GM23338 (cell line): ENCODE results near the gene MRFAP1. TPM values are rescaled to one million over a fixed set of nuclear protein-coding genes. Genes with fewer than 3 reads are reported as not detected.

Experiments used
- ATAC-seq: fragments of 200-7000 bp; cut with Tn5 transposase; 3 replicates; pipeline ENCODE4 v1.9.1; 2020
- DNase-seq: peaks from one replicate; pipeline ENCODE4 v3.0.0-alpha.2; 2015; ENCODE audit warnings: low spot score
- H2AFZ ChIP-seq: fragments of 200-600 bp; sonication (generic); 2 replicates; pipeline ENCODE4 v1.8.0; 2016; ENCODE audit warnings: antibody characterized with exemption, mild to moderate bottlenecking, moderate library complexity
- H3F3A ChIP-seq: fragments of 200-600 bp; sonication (generic); replicated peaks from 2 replicates; pipeline ENCODE4 v1.8.0; 2017; ENCODE audit warnings: antibody characterized with exemption, mixed run types, low read depth
- H3K27ac ChIP-seq: fragments of 200-600 bp; sonication (generic); 2 replicates; pipeline ENCODE4 v1.6.1; 2016; ENCODE audit warnings: low read depth
- H3K27me3 ChIP-seq: fragments of 200-600 bp; sonication (generic); 2 replicates; pipeline ENCODE4 v1.8.0; 2016; ENCODE audit warnings: mild to moderate bottlenecking, mixed run types, moderate library complexity; ENCODE audit not compliant: insufficient read depth
- H3K36me3 ChIP-seq: fragments of 200-600 bp; sonication (generic); 2 replicates; pipeline ENCODE4 v1.8.0; 2016; ENCODE audit warnings: mild to moderate bottlenecking; ENCODE audit not compliant: insufficient read depth
- H3K4me1 ChIP-seq: fragments of 200-600 bp; sonication (generic); 2 replicates; pipeline ENCODE4 v1.8.0; 2016; ENCODE audit warnings: mild to moderate bottlenecking, moderate library complexity; ENCODE audit not compliant: insufficient read depth
- H3K4me2 ChIP-seq: fragments of 200-600 bp; sonication (generic); 2 replicates; pipeline ENCODE4 v1.7.1; 2017; ENCODE audit warnings: mixed run types
- H3K4me3 ChIP-seq: fragments of 200-600 bp; sonication (generic); 2 replicates; pipeline ENCODE4 v1.6.1; 2016; ENCODE audit warnings: mixed run types
- H3K79me2 ChIP-seq: fragments of 200-600 bp; sonication (generic); replicated peaks from 2 replicates; pipeline ENCODE4 v1.8.0; 2017; ENCODE audit warnings: mild to moderate bottlenecking; ENCODE audit not compliant: insufficient read depth
- H3K9me2 ChIP-seq: fragments of 200-600 bp; sonication (generic); 2 replicates; pipeline ENCODE4 v1.8.0; 2017; ENCODE audit not compliant: insufficient read depth
- H4K20me1 ChIP-seq: fragments of 200-600 bp; sonication (generic); replicated peaks from 2 replicates; pipeline ENCODE4 v1.8.0; 2017; ENCODE audit warnings: mild to moderate bottlenecking; ENCODE audit not compliant: insufficient read depth
- H3K27ac Mint-ChIP-seq: 2 replicates; pipeline ENCODE4 v1.8.0; 2020; ENCODE audit warnings: inconsistent platforms, mild to moderate bottlenecking, moderate library complexity, mixed read lengths
- H3K27me3 Mint-ChIP-seq: 3 replicates; pipeline ENCODE4 v1.8.0; 2022; ENCODE audit warnings: low read depth, mild to moderate bottlenecking, moderate library complexity, mixed read lengths, inconsistent platforms; ENCODE audit not compliant: insufficient read depth, poor library complexity
- H3K36me3 Mint-ChIP-seq: 3 replicates; pipeline ENCODE4 v1.8.0; 2021; ENCODE audit warnings: low read depth, mild to moderate bottlenecking, inconsistent platforms, moderate library complexity, mixed read lengths
- H3K4me1 Mint-ChIP-seq: 3 replicates; pipeline ENCODE4 v1.8.0; 2020; ENCODE audit warnings: mild to moderate bottlenecking, inconsistent platforms, mixed read lengths
- H3K4me3 Mint-ChIP-seq: 3 replicates; pipeline ENCODE4 v1.8.0; 2021; ENCODE audit warnings: moderate library complexity, mild to moderate bottlenecking, inconsistent platforms, mixed read lengths
- H3K9me3 Mint-ChIP-seq: 3 replicates; pipeline ENCODE4 v1.8.0; 2020; ENCODE audit warnings: moderate library complexity, mild to moderate bottlenecking, inconsistent platforms, mixed read lengths
- CREB1 ChIP-seq: fragments of 250-450 bp; sonication (Bioruptor Pico); IDR thresholded peaks from 2 replicates; pipeline ENCODE4 v1.5.0; 2020; ENCODE audit warnings: low read depth, mild to moderate bottlenecking, moderate library complexity
- EZH2 ChIP-seq: fragments of 200-600 bp; sonication (generic); IDR thresholded peaks from one replicate; pipeline ENCODE4 v1.8.0; 2017; ENCODE audit warnings: antibody characterized with exemption, mild to moderate bottlenecking, low read depth; ENCODE audit not compliant: unreplicated experiment
- EZH2phosphoT487 ChIP-seq: fragments of 200-600 bp; sonication (generic); IDR thresholded peaks from one replicate; pipeline ENCODE4 v1.8.1; 2018; ENCODE audit warnings: antibody characterized with exemption; ENCODE audit not compliant: unreplicated experiment
- JUNB ChIP-seq: IDR thresholded peaks from one replicate; pipeline ENCODE4 v1.6.1; 2016; ENCODE audit warnings: antibody characterized with exemption; ENCODE audit not compliant: unreplicated experiment
- NANOG ChIP-seq: IDR thresholded peaks from 2 replicates; pipeline ENCODE4 v1.6.1; 2016; ENCODE audit warnings: antibody characterized with exemption, borderline replicate concordance
- POLR2AphosphoS5 ChIP-seq: IDR thresholded peaks from 2 replicates; pipeline ENCODE4 v1.6.1; 2016; ENCODE audit warnings: antibody characterized with exemption, low read depth
- STAT1 ChIP-seq: IDR thresholded peaks from one replicate; pipeline ENCODE4 v1.6.1; 2016; ENCODE audit warnings: antibody characterized with exemption; ENCODE audit not compliant: unreplicated experiment
- ZNF114 ChIP-seq: fragments of 250-450 bp; sonication (Bioruptor Pico); IDR thresholded peaks from 2 replicates; pipeline ENCODE4 v1.5.0; 2020; ENCODE audit warnings: mild to moderate bottlenecking, moderate library complexity
- ZNF331 ChIP-seq: fragments of 250-450 bp; sonication (Bioruptor Pico); IDR thresholded peaks from 2 replicates; pipeline ENCODE4 v1.5.0; 2020; ENCODE audit warnings: low read depth, mild to moderate bottlenecking, moderate library complexity
- polyA plus RNA-seq: library from polyadenylated mRNA; unstranded; fragments of >200 nt; fragmentation: Nextera tagmentation; extraction: Ambion mirVana; gene quantifications from 2 replicates; pipeline ENCODE4 v1.2.1, GENCODE V29; 2016
- total RNA-seq: library from RNA; depleted of rRNA; stranded (reverse); fragments of >200 nt; shearing (Covaris generic); gene quantifications from 2 replicates; pipeline ENCODE4 v1.2.3, GENCODE V29; 2014
- TF ChIP-seq, protein P1 (sequence below): IDR thresholded peaks from one replicate; pipeline ENCODE4 v1.6.1; 2018; ENCODE audit warnings: antibody characterized with exemption; ENCODE audit not compliant: unreplicated experiment
- TF ChIP-seq, protein P2 (sequence below): IDR thresholded peaks from 2 replicates; pipeline ENCODE4 v1.6.1; 2016; ENCODE audit warnings: antibody characterized with exemption
- TF ChIP-seq, protein P3 (sequence below): fragments of 250-450 bp; sonication (Bioruptor Pico); IDR thresholded peaks from 2 replicates; pipeline ENCODE4 v1.5.0; 2020; ENCODE audit warnings: mild to moderate bottlenecking, moderate library complexity
- TF ChIP-seq, protein P4 (sequence below), 2 experiments: fragments of 200-600 bp in 1 of 2; sonication (generic) in 1 of 2; conservative IDR thresholded peaks; 2 replicates each; pipeline versions ENCODE4 v1.5.1 to v1.6.1; 2016 to 2017; ENCODE audit warnings: antibody characterized with exemption in 2 of 2, low read depth in 2 of 2, mild to moderate bottlenecking in 2 of 2, moderate library complexity in 1 of 2

The MRFAP1 gene
- total and polyA plus RNA-seq, 2 experiments from 2014 or later = 154 to 288 TPM

DNA sequence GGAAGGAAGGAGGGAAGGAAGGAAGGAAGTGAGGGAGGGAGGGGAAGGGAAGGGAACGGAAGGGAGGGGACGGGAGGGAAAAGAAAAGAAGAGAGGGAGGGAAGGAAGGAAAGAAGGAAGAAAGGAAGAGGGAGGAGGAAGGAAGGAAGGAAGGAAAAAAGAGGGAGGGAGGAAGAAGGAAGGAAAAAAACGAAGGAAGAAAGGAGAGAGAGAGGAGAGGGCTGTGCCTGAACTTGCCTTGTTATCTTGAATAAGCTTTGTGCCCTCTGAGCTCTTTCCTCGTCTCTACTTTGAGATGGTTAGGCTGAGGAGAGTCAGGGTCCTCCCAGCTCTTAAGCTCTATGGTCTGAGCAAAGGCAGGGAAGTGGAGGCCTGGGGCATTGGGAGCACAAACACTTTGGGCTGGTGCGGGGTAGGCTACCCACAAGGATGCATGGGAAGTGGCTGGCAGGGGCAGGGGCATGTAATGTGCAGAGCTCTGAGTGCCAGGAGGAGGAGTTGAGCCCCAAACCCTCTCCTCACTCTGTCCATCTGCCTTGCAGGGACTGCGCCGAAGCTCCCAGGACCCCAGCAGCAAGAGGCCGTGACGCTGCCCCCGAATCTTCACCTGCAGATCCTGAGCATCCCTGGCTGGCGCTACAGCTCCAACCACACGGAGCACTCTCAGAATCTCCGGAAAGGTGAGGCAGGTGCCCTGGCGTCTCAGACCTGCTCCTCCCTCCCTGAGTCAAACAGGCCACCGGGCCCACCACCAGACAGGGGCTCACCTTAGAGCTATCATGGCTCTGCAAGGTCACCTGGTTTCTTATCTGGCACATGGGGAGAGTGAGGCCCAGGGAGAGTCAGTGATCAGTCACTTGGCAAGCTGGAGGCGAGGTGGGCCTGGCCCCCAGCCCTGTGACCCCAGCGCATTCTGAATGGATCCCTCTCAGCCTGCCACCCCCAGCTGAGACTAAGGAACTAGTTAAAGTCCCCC is 26.5 kb upstream of the MRFAP1 start:
- TF ChIP-seq, protein P1, sequence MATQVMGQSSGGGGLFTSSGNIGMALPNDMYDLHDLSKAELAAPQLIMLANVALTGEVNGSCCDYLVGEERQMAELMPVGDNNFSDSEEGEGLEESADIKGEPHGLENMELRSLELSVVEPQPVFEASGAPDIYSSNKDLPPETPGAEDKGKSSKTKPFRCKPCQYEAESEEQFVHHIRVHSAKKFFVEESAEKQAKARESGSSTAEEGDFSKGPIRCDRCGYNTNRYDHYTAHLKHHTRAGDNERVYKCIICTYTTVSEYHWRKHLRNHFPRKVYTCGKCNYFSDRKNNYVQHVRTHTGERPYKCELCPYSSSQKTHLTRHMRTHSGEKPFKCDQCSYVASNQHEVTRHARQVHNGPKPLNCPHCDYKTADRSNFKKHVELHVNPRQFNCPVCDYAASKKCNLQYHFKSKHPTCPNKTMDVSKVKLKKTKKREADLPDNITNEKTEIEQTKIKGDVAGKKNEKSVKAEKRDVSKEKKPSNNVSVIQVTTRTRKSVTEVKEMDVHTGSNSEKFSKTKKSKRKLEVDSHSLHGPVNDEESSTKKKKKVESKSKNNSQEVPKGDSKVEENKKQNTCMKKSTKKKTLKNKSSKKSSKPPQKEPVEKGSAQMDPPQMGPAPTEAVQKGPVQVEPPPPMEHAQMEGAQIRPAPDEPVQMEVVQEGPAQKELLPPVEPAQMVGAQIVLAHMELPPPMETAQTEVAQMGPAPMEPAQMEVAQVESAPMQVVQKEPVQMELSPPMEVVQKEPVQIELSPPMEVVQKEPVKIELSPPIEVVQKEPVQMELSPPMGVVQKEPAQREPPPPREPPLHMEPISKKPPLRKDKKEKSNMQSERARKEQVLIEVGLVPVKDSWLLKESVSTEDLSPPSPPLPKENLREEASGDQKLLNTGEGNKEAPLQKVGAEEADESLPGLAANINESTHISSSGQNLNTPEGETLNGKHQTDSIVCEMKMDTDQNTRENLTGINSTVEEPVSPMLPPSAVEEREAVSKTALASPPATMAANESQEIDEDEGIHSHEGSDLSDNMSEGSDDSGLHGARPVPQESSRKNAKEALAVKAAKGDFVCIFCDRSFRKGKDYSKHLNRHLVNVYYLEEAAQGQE = no peak
- TF ChIP-seq ZNF114 (CRISPR knock-in tag) (no peak), EZH2 (no peak), CREB1 (no peak), NANOG (no peak), POLR2AphosphoS5 (no peak), EZH2phosphoT487 (no peak), STAT1 (no peak), JUNB (no peak), ZNF331 (CRISPR knock-in tag) (no peak)
- TF ChIP-seq, protein P2, sequence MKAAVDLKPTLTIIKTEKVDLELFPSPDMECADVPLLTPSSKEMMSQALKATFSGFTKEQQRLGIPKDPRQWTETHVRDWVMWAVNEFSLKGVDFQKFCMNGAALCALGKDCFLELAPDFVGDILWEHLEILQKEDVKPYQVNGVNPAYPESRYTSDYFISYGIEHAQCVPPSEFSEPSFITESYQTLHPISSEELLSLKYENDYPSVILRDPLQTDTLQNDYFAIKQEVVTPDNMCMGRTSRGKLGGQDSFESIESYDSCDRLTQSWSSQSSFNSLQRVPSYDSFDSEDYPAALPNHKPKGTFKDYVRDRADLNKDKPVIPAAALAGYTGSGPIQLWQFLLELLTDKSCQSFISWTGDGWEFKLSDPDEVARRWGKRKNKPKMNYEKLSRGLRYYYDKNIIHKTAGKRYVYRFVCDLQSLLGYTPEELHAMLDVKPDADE = no peak
- TF ChIP-seq, protein P3, sequence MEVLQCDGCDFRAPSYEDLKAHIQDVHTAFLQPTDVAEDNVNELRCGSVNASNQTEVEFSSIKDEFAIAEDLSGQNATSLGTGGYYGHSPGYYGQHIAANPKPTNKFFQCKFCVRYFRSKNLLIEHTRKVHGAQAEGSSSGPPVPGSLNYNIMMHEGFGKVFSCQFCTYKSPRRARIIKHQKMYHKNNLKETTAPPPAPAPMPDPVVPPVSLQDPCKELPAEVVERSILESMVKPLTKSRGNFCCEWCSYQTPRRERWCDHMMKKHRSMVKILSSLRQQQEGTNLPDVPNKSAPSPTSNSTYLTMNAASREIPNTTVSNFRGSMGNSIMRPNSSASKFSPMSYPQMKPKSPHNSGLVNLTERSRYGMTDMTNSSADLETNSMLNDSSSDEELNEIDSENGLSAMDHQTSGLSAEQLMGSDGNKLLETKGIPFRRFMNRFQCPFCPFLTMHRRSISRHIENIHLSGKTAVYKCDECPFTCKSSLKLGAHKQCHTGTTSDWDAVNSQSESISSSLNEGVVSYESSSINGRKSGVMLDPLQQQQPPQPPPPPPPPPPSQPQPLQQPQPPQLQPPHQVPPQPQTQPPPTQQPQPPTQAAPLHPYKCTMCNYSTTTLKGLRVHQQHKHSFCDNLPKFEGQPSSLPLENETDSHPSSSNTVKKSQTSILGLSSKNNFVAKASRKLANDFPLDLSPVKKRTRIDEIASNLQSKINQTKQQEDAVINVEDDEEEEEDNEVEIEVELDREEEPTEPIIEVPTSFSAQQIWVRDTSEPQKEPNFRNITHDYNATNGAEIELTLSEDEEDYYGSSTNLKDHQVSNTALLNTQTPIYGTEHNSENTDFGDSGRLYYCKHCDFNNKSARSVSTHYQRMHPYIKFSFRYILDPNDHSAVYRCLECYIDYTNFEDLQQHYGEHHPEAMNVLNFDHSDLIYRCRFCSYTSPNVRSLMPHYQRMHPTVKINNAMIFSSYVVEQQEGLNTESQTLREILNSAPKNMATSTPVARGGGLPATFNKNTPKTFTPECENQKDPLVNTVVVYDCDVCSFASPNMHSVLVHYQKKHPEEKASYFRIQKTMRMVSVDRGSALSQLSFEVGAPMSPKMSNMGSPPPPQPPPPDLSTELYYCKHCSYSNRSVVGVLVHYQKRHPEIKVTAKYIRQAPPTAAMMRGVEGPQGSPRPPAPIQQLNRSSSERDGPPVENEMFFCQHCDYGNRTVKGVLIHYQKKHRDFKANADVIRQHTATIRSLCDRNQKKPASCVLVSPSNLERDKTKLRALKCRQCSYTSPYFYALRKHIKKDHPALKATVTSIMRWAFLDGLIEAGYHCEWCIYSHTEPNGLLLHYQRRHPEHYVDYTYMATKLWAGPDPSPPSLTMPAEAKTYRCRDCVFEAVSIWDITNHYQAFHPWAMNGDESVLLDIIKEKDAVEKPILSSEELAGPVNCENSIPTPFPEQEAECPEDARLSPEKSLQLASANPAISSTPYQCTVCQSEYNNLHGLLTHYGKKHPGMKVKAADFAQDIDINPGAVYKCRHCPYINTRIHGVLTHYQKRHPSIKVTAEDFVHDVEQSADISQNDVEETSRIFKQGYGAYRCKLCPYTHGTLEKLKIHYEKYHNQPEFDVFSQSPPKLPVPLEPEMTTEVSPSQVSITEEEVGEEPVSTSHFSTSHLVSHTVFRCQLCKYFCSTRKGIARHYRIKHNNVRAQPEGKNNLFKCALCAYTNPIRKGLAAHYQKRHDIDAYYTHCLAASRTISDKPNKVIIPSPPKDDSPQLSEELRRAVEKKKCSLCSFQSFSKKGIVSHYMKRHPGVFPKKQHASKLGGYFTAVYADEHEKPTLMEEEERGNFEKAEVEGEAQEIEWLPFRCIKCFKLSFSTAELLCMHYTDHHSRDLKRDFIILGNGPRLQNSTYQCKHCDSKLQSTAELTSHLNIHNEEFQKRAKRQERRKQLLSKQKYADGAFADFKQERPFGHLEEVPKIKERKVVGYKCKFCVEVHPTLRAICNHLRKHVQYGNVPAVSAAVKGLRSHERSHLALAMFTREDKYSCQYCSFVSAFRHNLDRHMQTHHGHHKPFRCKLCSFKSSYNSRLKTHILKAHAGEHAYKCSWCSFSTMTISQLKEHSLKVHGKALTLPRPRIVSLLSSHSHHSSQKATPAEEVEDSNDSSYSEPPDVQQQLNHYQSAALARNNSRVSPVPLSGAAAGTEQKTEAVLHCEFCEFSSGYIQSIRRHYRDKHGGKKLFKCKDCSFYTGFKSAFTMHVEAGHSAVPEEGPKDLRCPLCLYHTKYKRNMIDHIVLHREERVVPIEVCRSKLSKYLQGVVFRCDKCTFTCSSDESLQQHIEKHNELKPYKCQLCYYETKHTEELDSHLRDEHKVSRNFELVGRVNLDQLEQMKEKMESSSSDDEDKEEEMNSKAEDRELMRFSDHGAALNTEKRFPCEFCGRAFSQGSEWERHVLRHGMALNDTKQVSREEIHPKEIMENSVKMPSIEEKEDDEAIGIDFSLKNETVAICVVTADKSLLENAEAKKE (CRISPR knock-in tag) = no peak
- TF ChIP-seq, protein P4, sequence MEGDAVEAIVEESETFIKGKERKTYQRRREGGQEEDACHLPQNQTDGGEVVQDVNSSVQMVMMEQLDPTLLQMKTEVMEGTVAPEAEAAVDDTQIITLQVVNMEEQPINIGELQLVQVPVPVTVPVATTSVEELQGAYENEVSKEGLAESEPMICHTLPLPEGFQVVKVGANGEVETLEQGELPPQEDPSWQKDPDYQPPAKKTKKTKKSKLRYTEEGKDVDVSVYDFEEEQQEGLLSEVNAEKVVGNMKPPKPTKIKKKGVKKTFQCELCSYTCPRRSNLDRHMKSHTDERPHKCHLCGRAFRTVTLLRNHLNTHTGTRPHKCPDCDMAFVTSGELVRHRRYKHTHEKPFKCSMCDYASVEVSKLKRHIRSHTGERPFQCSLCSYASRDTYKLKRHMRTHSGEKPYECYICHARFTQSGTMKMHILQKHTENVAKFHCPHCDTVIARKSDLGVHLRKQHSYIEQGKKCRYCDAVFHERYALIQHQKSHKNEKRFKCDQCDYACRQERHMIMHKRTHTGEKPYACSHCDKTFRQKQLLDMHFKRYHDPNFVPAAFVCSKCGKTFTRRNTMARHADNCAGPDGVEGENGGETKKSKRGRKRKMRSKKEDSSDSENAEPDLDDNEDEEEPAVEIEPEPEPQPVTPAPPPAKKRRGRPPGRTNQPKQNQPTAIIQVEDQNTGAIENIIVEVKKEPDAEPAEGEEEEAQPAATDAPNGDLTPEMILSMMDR (conservative IDR thresholded peaks at IDR 0.05; ENCODE audit: low read depth in 2 of 2) = no peak
- no peak for ATAC-seq

More for the DNA sequence above, 26.5 kb upstream of the MRFAP1 start:
- H3K9me2 ChIP-seq = no peaks in the 10 kb centered on the region
- no peaks in the 10 kb centered on the region for H4K20me1 ChIP-seq
- H3K27me3 ChIP-seq = no peaks in the 10 kb centered on the region
- Mint-ChIP-seq H3K27me3 (peaks cover 13% of the 10 kb centered on the region), H3K4me1 (no peaks in the 10 kb centered on the region; the same call in 2 of the 3 replicates), H3K9me3 (no peaks in the 10 kb centered on the region), H3K4me3 (no peak overlapping the region), H3K27ac (no peak overlapping the region), H3K36me3 (peaks cover 10% of the 10 kb centered on the region; the same call in 2 of the 3 replicates)
- H3K79me2 ChIP-seq = no peaks in the 10 kb centered on the region
- no peak overlapping the region for H2AFZ ChIP-seq
- no peak overlapping the region for H3K4me2 ChIP-seq
- H3K27ac ChIP-seq = no peak overlapping the region
- H3K4me1 ChIP-seq = no peaks in the 10 kb centered on the region
- DNase-seq = no peak
- no peak overlapping the region for H3K4me3 ChIP-seq
- no peaks in the 10 kb centered on the region for H3K36me3 ChIP-seq
- H3F3A ChIP-seq = no peaks in the 10 kb centered on the region
